HepG2 (cell line): ENCODE measurements around the gene MFSD12.
"Not testable (repeated sequence)": the region's sequence is repeated elsewhere in the genome, so short reads cannot be mapped to it uniquely, and the experiment has no call there.

Source experiments
- CTCF ChIP-seq: sonication (generic); formaldehyde crosslinking; IDR thresholded peaks from 2 replicates; pipeline ENCODE4 v1.5.0; 2020; ENCODE audit warnings: mild to moderate bottlenecking, missing genetic modification reagents, moderate library complexity
- PRDM15 ChIP-seq: sonication (generic); formaldehyde crosslinking; IDR thresholded peaks from 2 replicates; pipeline ENCODE4 v1.4.0; 2020; ENCODE audit warnings: missing genetic modification reagents
- REST ChIP-seq, 2 experiments: IDR thresholded peaks; 2 replicates each; pipeline ENCODE4 v1.6.1; 2011 to 2012; ENCODE audit warnings: low read length in 2 of 2, borderline replicate concordance in 1 of 2, low read depth in 1 of 2, mild to moderate bottlenecking in 1 of 2, moderate library complexity in 1 of 2
- SKIL ChIP-seq: sonication (generic); formaldehyde crosslinking; IDR thresholded peaks from 2 replicates; pipeline ENCODE4 v1.8.0; 2022; ENCODE audit warnings: missing genetic modification reagents, mild to moderate bottlenecking, moderate library complexity, borderline replicate concordance
- ZNF17 ChIP-seq: sonication (generic); formaldehyde crosslinking; IDR thresholded peaks from 2 replicates; pipeline ENCODE4 v1.5.0; 2020; ENCODE audit warnings: mild to moderate bottlenecking, missing genetic modification reagents
- ZNF280D ChIP-seq: sonication (generic); formaldehyde crosslinking; IDR thresholded peaks from 2 replicates; pipeline ENCODE4 v1.5.1; 2020; ENCODE audit warnings: mild to moderate bottlenecking, missing genetic modification reagents
- ZNF558 ChIP-seq: sonication (generic); formaldehyde crosslinking; IDR thresholded peaks from 2 replicates; pipeline ENCODE4 v1.9.0; 2022; ENCODE audit warnings: mild to moderate bottlenecking, missing genetic modification reagents, borderline replicate concordance

- not testable (repeated sequence) for TF ChIP-seq REST (IDR thresholded peaks at IDR 0.05; ENCODE audit: borderline replicate concordance in 1 of 2, low read depth in 1 of 2, low read length in 2 of 2); PRDM15 (CRISPR knock-in tag); ZNF17; SKIL (CRISPR knock-in tag); ZNF280D (CRISPR knock-in tag); CTCF (CRISPR knock-in tag); ZNF558
Observed at GRCh38 chr19:3584036-3584802, 26.8 kb upstream of the MFSD12 start.
